Subcutaneous adipose tissue (tissue), 4 donors: ENCODE results near the gene HCAR2. TPM values are rescaled to one million over a fixed set of nuclear protein-coding genes. Genes with fewer than 3 reads are reported as not detected.

ENCODE experiments used
- small RNA-seq: library from RNA; depleted of rRNA; stranded (forward); fragments of <200 nt; gene quantifications from one replicate; pipeline ENCODE3, GENCODE V24; 2016
- total RNA-seq, 4 donors: library from RNA; depleted of rRNA; stranded (reverse); fragments of >200 nt; gene quantifications; one replicate each; pipeline ENCODE4 v1.1.0, GENCODE V29; 2016
- TF ChIP-seq, protein P1 (sequence below): fragments of 450-650 bp; IDR thresholded peaks from one replicate; pipeline ENCODE4 v1.5.1; 2016; ENCODE audit warnings: low read depth, mild to moderate bottlenecking, control low read depth, antibody characterized with exemption, moderate library complexity

HCAR2 gene
- total RNA-seq, 4 donors from 2014 or later: 7.7 to 15.8 (median 10.9) TPM

DNA sequence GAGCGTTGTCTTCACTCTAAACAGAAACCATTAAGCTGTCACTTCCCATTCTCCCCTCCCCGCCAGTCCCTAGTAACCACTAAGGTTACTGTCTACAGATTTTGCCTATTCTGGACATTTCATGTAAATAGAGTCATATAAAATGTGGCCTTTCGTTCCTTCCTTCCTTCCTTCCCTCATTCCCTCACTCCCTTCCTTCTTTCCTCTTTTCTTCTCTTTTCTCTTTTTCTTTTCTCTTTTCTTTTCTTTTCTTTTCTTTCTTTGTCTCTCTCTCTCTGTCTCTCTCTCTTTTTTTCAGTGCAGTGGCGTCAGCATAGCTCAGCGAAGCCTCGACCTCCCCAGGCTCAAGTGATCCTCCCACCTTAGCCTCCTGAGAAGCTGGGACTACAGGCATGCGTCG is 37.8 kb downstream of the HCAR2 start:
- TF ChIP-seq, protein P1, sequence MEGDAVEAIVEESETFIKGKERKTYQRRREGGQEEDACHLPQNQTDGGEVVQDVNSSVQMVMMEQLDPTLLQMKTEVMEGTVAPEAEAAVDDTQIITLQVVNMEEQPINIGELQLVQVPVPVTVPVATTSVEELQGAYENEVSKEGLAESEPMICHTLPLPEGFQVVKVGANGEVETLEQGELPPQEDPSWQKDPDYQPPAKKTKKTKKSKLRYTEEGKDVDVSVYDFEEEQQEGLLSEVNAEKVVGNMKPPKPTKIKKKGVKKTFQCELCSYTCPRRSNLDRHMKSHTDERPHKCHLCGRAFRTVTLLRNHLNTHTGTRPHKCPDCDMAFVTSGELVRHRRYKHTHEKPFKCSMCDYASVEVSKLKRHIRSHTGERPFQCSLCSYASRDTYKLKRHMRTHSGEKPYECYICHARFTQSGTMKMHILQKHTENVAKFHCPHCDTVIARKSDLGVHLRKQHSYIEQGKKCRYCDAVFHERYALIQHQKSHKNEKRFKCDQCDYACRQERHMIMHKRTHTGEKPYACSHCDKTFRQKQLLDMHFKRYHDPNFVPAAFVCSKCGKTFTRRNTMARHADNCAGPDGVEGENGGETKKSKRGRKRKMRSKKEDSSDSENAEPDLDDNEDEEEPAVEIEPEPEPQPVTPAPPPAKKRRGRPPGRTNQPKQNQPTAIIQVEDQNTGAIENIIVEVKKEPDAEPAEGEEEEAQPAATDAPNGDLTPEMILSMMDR: no peak

DNA sequence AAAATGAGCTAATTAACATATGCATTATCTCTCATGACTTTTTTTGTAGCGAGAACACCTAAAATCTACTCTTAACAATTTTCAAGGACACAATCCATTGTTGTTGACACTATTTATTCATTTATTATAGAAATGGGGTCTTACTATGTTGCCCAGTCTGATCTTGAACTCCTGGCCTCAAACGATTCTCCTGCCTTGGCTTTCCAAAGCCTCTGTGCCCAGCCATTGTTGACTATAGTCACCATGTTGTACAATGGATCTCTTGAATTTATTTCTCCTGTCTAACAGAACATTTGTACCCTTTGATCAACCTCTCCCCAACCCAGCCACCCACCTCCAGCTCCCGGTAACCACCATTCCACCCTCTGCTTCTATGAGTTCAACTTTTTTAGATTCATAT is 41.2 kb downstream of the HCAR2 start:
- TF ChIP-seq, protein P1: no peak

DNA sequence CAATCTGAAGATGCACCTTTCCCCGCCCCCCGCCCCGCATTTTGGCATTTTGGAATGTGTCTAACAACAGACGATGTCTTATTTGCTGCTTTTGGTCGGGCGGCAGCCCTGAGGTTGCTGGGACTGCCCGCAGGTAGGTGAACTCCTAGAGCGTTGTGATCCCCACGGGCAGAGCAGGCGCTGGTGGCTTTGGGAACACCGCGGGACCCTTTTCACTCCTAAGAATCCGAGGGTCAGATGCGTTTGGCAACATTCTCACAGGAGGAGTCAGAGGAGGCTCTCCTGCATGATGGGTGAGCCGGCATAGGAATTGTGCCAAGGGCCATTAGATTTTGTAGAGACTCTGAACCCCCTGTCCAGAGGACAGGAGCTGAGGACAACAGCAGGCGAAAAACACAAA is 41.9 kb downstream of the HCAR2 start:
- TF ChIP-seq, protein P1: no peak

DNA sequence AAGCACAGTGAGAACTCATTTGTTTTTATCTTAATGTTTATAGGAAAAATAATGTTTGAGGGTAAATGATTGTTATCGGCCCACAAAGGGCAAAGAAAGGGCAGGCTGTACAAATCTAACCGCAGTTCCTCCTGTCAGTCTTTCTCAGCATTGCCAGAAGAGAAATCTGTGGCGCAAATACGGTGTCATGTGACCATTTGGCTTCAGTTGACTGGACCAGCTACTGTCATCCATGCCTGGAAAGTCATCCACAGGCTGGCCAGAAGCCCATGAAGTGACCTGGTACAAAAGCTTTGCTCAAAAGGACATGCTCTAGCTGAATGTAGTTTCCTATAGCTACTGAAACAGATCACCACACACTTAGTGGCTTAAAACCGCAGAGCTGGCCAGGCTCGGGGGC is 43.6 kb downstream of the HCAR2 start:
- TF ChIP-seq, protein P1: no peak

DNA sequence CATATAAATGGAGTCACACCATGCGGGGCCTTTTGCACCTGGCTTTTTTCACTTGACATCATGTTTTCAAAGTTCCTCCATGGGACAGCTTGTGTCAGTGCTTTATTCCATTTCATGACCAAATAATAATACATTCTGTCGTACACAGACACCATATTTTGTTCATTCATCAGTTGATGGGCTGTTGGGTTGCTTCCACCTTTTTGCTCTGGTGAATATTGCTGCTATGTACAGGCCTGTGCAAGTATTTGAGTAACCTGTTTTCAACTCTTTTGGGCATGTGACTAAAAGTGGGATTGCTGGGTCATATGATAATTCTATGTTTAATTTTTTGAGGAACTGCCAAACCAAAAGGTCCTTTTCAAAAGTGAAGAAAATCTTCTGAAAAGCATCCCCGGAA is 46.9 kb downstream of the HCAR2 start:
- TF ChIP-seq, protein P1: no peak

DNA sequence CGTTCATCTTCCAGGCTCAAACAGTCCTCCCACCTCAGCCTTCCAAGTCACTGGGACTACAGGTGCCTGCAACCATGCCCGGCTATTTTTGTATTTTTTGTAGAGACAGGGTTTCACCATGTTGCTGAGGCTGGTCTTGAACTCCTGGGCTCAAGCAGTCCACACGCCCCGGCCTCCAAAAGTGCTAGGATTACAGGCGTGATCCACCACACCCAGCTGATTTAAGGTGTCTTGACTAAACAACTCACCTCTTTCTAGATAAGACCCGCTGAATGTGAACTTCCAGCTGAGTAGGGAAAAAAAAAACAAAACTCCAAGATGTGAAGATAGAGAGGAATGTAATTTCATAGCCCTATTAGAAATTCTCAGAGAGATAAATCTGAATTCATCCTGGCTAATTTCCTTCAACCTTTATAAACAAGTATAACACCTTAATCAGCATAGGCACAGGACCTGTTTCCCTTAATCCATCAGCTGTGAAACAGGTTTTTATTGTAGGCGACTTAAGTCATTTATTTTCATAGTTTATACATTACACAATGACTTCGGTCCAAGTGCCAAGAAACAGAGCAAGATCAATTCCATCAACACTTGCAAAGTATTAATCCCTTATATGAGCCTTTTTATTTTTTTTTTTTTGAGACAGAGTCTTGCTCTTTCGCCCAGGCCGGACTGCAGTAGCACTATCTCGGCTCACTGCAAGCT is 51.5 kb downstream of the HCAR2 start:
- TF ChIP-seq, protein P1: no peak

Small RNA genes lying within 50 kb of the gene (small RNA-seq; reads per million reads assigned to genes)
- not detected for gene AC026333.2

Other genes with a start within 250 kb of the HCAR2 start
- 10 to 100 TPM; 24.4 to 33.4 (median 28.9) TPM for gene ZCCHC8, start 202.4 kb downstream of the HCAR2 start, total RNA-seq
- 100 to 1,000 TPM in 2 of 4 donors, 10 to 100 TPM in 2; 63.4 to 103 (median 98.6) TPM for gene RSRC2, start 176.4 kb downstream of the HCAR2 start, total RNA-seq
- gene KNTC1, start 176.1 kb downstream of the HCAR2 start, total RNA-seq: 10 to 100 TPM; 13.2 to 18.3 (median 15.0) TPM
- gene HCAR3, start 13.5 kb upstream of the HCAR2 start, total RNA-seq: 1 to 10 TPM; 1.9 to 3.1 (median 2.4) TPM
- gene HCAR1, start 27.5 kb upstream of the HCAR2 start, total RNA-seq: 1 to 10 TPM; 4.0 to 7.7 (median 4.8) TPM
- 10 to 100 TPM; 19.6 to 32.8 (median 26.2) TPM for gene DENR, start 49.5 kb upstream of the HCAR2 start, total RNA-seq
- gene CCDC62, start 71.2 kb upstream of the HCAR2 start, total RNA-seq: 1 to 10 TPM in 2 of 4 donors, under 1 TPM in 2; 0.82 to 1.5 (median 0.99) TPM
- gene HIP1R, start 132.1 kb upstream of the HCAR2 start, total RNA-seq: 10 to 100 TPM; 13.4 to 70.3 (median 19.7) TPM
- gene VPS37B, start 192.8 kb upstream of the HCAR2 start, total RNA-seq: 10 to 100 TPM; 14.8 to 54.1 (median 16.8) TPM